ENCODE results near the gene REPS2. TPM values are rescaled to one million over a fixed set of nuclear protein-coding genes. Genes with fewer than 3 reads are reported as not detected.

REPS2 gene
- total RNA-seq, 2 donors from 2014 or later: 30.7 to 46.5 TPM

DNA sequence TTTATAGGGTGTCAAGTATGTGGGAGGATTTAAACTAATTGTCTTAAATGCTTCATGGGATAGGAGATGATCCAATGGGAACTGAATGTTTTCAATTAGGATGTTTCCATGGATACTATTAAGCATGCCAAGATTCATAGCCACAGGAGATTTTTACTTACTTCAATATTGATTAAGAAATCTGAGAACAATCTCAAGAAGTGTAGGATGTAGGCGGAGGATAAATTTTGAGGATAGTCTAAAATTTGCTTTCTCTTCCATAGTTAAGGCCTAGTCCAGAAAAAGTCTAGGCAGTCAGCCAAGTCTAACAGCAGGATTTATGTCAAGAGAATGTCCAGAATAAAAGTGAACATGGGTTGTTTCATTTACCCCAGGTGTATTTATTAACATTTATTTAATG, 32.8 kb downstream of the REPS2 start:
- WGBS: 83% methylated on average over 1 of the region's 1 CpG
- Histone ChIP-seq H3K4me3 (no peak overlapping the region), H3K9me3 (no peaks in the 10 kb centered on the region), H3K4me1 (replicated peaks) (no peaks in the 10 kb centered on the region), H3K36me3 (no peaks in the 10 kb centered on the region), H3K27ac (no peak overlapping the region), H3K27me3 (replicated peaks; ENCODE audit: insufficient read depth) (no peaks in the 10 kb centered on the region)
- intact Hi-C loops (cut with DNase I): no loop called here
- no peak for DNase-seq (ENCODE audit: low spot score)
- TF ChIP-seq POLR2AphosphoS5 (IDR thresholded peaks at IDR 0.05): no peak
- no peak for TF ChIP-seq POLR2A (IDR thresholded peaks at IDR 0.05)
- TF ChIP-seq, protein P1, sequence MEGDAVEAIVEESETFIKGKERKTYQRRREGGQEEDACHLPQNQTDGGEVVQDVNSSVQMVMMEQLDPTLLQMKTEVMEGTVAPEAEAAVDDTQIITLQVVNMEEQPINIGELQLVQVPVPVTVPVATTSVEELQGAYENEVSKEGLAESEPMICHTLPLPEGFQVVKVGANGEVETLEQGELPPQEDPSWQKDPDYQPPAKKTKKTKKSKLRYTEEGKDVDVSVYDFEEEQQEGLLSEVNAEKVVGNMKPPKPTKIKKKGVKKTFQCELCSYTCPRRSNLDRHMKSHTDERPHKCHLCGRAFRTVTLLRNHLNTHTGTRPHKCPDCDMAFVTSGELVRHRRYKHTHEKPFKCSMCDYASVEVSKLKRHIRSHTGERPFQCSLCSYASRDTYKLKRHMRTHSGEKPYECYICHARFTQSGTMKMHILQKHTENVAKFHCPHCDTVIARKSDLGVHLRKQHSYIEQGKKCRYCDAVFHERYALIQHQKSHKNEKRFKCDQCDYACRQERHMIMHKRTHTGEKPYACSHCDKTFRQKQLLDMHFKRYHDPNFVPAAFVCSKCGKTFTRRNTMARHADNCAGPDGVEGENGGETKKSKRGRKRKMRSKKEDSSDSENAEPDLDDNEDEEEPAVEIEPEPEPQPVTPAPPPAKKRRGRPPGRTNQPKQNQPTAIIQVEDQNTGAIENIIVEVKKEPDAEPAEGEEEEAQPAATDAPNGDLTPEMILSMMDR (IDR thresholded peaks at IDR 0.05): no peak

DNA sequence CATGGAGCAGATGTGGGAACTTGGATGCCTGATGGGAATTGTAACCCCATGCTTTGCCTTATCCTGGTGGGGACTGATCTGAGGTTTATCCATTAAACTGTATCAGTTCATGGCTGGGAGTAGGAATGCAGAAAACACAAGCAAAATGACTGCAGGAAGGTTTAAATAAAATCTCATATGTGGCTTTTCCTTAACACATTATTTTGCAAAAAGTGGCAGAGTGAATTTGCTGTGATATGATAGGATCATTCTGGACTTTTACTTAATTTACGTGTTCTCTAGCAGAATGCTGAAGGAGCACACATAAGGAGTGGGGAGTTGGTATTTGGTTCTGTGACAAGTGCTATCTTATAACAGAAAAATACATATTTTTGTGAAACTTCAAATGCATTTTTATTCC, 34.8 kb downstream of the REPS2 start:
- Histone ChIP-seq H3K27me3 (replicated peaks; ENCODE audit: insufficient read depth) (no peaks in the 10 kb centered on the region), H3K4me3 (no peak overlapping the region), H3K27ac (no peak overlapping the region), H3K36me3 (no peaks in the 10 kb centered on the region), H3K9me3 (no peaks in the 10 kb centered on the region), H3K4me1 (replicated peaks) (no peaks in the 10 kb centered on the region)
- DNase-seq (ENCODE audit: low spot score): no peak
- intact Hi-C loops (cut with DNase I): loop anchor here (10.0 kb wide), 1 partner anchor 54 kb away; no protein-coding TSS in a partner anchor
- 96% methylated on average over 1 of the region's 1 CpG for WGBS
- TF ChIP-seq POLR2AphosphoS5 (IDR thresholded peaks at IDR 0.05) (no peak), POLR2A (IDR thresholded peaks at IDR 0.05) (no peak)
- TF ChIP-seq, protein P1 (IDR thresholded peaks at IDR 0.05): no peak

DNA sequence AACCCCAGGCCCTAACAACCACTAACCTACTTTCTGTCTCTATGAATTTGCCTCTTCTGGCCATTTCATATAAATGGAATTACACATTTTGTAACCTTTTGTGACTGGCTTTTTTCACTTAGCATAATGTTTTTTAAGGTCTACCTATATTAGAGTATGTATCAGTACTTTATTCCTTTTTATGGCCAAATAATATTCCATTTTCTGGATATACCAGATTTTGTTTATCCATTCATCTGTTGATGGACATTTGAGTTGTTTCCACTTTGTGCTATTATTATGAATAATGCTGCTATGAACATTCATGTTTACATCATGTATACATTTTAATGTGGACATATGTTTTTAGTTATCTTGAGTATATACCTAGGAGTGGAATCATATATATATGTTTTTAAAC, 35.5 kb downstream of the REPS2 start:
- no peak for DNase-seq (ENCODE audit: low spot score)
- no peaks in the 10 kb centered on the region for H3K36me3 ChIP-seq
- intact Hi-C loops (cut with DNase I): loop anchor here (10.0 kb wide), 1 partner anchor 53 kb away; no protein-coding TSS in a partner anchor
- H3K27ac ChIP-seq: no peak overlapping the region
- H3K4me3 ChIP-seq: no peak overlapping the region
- H3K9me3 ChIP-seq: no peaks in the 10 kb centered on the region
- no peaks in the 10 kb centered on the region for H3K4me1 ChIP-seq (replicated peaks)
- no peaks in the 10 kb centered on the region for H3K27me3 ChIP-seq (replicated peaks; ENCODE audit: insufficient read depth)
- TF ChIP-seq POLR2A (IDR thresholded peaks at IDR 0.05) (no peak), POLR2AphosphoS5 (IDR thresholded peaks at IDR 0.05) (no peak)
- TF ChIP-seq, protein P1 (IDR thresholded peaks at IDR 0.05): no peak

DNA sequence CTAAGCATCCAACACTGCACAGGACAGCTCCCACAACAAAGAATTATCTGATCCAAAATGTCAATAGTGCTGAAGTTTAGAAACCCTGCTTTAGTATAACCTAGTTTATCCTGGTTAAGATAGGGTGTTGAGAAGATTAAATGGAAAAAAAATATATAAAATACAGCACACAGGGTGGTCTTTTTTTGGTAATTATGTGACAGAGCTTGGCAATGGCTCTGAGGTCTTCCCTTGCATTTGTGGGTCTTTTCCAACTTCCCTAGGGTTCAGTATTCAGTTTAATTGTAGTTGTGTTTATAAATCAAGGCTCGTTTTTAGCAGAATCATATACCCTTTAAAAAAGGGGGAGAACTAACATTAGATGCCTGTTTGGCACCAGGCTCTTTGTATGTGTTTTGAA, 36.6 kb downstream of the REPS2 start:
- no peaks in the 10 kb centered on the region for H3K36me3 ChIP-seq
- TF ChIP-seq POLR2AphosphoS5 (IDR thresholded peaks at IDR 0.05): no peak
- TF ChIP-seq POLR2A (IDR thresholded peaks at IDR 0.05): no peak
- TF ChIP-seq, protein P1 (IDR thresholded peaks at IDR 0.05): no peak
- DNase-seq (ENCODE audit: low spot score): no peak
- no peak overlapping the region for H3K4me3 ChIP-seq
- no peaks in the 10 kb centered on the region for H3K4me1 ChIP-seq (replicated peaks)
- H3K27me3 ChIP-seq (replicated peaks; ENCODE audit: insufficient read depth): no peaks in the 10 kb centered on the region
- no peak overlapping the region for H3K27ac ChIP-seq
- H3K9me3 ChIP-seq: no peaks in the 10 kb centered on the region
- 64% methylated on average over 1 of the region's 1 CpG for WGBS
- intact Hi-C loops (cut with DNase I): loop anchor here (10.0 kb wide), 1 partner anchor 52 kb away; no protein-coding TSS in a partner anchor

DNA sequence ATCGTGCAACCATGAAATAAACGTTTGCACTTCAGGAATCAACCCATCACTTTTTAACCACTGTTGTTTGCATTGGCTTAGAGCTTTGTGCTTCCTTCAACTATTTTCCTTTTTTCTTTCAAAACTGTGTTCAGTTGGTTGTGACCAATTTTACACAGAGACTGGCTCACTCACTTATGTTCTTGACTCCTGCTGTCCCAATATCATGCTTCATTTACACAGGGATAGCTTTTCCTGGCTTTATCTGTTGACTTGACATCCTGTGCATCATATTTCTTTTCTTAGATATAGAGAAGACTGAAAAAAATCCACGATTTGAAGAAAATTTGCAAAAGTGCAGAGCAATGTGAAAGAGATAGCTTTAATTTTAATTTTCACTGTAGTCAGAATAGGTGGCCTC, 38.8 kb downstream of the REPS2 start:
- intact Hi-C loops (cut with DNase I): loop anchor here (10.0 kb wide), 1 partner anchor 50 kb away; no protein-coding TSS in a partner anchor
- H3K4me3 ChIP-seq: no peak overlapping the region
- H3K27me3 ChIP-seq (replicated peaks; ENCODE audit: insufficient read depth): no peaks in the 10 kb centered on the region
- DNase-seq (ENCODE audit: low spot score): no peak
- H3K9me3 ChIP-seq: no peaks in the 10 kb centered on the region
- WGBS: 34% methylated on average over 3 of the region's 3 CpGs
- H3K27ac ChIP-seq: no peak overlapping the region
- no peaks in the 10 kb centered on the region for H3K36me3 ChIP-seq
- H3K4me1 ChIP-seq (replicated peaks): no peaks in the 10 kb centered on the region
- no peak for TF ChIP-seq POLR2AphosphoS5 (IDR thresholded peaks at IDR 0.05)
